NB4 (cell line): ENCODE results near the gene S100B.

Experiments used
- TF ChIP-seq, protein P1 (sequence below): IDR thresholded peaks from one replicate; pipeline ENCODE4 v1.5.1; 2012; ENCODE audit warnings: low read depth, low read length
- TF ChIP-seq, protein P2 (sequence below): IDR thresholded peaks from 2 replicates; pipeline ENCODE4 v1.6.1; 2011; ENCODE audit warnings: low read depth, low read length

DNA sequence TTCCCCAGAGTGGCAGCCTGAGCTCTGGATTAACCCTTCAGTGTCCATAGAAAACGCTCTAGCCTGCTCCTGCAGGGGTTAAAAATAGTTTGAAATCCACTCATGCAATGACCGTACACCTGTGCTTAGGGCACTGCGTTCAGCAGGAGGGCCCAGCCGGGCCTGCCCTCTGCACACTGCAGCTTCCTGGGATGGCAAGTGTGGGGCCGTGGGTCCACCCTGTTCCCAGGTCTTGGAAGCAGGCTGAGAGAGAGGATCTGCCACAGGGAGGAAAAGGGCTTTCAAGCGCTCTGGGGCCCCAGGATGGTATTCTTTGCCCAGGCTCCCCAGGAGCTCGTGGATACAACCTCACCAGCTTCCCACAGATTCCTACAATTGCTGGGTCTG lies 1.5 kb upstream of the S100B start:
- TF ChIP-seq, protein P1, sequence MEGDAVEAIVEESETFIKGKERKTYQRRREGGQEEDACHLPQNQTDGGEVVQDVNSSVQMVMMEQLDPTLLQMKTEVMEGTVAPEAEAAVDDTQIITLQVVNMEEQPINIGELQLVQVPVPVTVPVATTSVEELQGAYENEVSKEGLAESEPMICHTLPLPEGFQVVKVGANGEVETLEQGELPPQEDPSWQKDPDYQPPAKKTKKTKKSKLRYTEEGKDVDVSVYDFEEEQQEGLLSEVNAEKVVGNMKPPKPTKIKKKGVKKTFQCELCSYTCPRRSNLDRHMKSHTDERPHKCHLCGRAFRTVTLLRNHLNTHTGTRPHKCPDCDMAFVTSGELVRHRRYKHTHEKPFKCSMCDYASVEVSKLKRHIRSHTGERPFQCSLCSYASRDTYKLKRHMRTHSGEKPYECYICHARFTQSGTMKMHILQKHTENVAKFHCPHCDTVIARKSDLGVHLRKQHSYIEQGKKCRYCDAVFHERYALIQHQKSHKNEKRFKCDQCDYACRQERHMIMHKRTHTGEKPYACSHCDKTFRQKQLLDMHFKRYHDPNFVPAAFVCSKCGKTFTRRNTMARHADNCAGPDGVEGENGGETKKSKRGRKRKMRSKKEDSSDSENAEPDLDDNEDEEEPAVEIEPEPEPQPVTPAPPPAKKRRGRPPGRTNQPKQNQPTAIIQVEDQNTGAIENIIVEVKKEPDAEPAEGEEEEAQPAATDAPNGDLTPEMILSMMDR: no peak
- TF ChIP-seq, protein P2, sequence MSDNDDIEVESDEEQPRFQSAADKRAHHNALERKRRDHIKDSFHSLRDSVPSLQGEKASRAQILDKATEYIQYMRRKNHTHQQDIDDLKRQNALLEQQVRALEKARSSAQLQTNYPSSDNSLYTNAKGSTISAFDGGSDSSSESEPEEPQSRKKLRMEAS: no peak
